GM12874 (cell line): Measurements from ENCODE around the gene RAB17.

Experiments used
- TF ChIP-seq, protein P1 (sequence below): IDR thresholded peaks from 2 replicates; pipeline ENCODE4 v1.5.1; 2011; ENCODE audit warnings: low read depth, mild to moderate bottlenecking, control low read depth, low read length, moderate library complexity; ENCODE audit not compliant: insufficient read depth

The RAB17 gene

DNA sequence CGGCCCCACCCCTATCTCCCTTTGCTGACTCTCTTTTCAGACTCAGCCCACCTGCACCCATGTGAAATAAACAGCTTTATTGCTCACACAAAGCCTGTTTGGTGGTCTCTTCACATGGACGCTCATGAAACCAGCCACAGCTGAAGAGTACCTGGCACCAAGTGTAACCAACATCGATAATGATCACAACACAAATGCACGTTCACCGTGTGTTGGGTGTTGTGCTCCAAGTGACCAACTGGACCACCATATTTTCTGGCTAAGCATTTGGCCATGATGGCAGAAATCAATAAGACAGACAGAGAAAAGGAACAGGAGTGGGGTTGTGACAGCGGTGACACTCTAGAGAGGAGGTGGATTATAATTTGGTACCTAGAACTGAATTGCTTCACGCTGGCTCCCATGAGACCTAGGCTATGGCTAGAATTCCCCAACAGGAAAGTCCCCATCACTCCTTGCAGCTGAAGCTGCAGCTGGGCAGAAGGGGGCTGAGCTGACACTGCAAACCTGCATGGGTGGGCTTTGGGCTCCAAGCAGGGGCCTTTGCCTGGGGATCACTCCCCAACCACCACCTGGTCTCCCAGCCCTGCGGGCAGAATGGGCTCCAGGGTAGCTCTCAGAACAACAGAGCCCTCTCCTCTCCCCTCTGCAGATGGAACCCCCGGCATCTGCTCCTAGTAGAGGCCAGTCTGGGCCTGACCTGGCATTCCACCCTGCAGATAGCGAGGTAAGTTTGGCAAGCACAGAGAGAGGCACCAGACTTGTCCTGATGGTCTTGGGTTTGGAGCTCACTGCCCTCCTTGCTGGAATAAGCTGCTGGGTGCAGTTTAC lies 22.2 kb upstream of the RAB17 start:
- TF ChIP-seq, protein P1, sequence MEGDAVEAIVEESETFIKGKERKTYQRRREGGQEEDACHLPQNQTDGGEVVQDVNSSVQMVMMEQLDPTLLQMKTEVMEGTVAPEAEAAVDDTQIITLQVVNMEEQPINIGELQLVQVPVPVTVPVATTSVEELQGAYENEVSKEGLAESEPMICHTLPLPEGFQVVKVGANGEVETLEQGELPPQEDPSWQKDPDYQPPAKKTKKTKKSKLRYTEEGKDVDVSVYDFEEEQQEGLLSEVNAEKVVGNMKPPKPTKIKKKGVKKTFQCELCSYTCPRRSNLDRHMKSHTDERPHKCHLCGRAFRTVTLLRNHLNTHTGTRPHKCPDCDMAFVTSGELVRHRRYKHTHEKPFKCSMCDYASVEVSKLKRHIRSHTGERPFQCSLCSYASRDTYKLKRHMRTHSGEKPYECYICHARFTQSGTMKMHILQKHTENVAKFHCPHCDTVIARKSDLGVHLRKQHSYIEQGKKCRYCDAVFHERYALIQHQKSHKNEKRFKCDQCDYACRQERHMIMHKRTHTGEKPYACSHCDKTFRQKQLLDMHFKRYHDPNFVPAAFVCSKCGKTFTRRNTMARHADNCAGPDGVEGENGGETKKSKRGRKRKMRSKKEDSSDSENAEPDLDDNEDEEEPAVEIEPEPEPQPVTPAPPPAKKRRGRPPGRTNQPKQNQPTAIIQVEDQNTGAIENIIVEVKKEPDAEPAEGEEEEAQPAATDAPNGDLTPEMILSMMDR, result no peak

DNA sequence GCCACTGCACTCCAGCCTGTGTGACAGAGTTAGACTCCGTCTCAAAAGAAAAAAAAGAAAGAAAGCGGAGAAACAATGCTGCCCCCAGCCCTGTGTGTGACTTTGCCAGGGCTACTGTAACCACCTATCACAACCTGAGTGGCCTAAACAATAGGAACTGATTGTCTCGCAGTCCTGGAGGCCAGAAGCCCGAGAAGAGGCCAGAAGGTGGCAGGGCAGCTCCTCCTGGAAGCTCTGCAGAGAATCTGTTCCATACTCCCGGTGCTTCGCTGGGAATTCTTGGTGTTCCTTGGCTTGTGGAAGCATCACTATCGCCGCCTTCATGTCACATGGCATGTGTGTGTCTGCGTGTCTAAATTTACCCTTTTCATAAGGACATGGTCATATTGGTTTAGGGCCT lies 14.4 kb upstream of the RAB17 start:
- TF ChIP-seq, protein P1, result 0 out of 2 replicates have a peak, but pooled peaks have one; percentile 5

DNA sequence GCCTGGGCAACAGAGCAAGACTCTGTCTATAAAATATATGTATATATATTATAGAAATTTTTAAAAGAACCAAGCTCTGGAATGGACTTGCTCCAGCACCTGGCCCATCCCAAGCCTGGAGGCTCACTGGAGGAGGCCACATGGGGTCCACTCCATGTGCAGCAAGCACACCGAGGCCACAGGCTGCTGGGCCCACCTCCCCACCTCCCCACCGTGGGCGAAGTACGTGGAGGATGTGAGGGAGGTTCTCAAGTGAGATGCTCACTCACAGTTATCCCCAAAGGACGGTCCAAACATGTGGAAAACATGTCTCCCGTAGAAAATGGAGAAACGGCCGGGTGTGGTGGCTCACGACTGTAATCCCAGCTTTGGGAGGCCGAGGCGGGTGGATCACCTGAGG lies 13.9 kb upstream of the RAB17 start:
- TF ChIP-seq, protein P1, result no peak

DNA sequence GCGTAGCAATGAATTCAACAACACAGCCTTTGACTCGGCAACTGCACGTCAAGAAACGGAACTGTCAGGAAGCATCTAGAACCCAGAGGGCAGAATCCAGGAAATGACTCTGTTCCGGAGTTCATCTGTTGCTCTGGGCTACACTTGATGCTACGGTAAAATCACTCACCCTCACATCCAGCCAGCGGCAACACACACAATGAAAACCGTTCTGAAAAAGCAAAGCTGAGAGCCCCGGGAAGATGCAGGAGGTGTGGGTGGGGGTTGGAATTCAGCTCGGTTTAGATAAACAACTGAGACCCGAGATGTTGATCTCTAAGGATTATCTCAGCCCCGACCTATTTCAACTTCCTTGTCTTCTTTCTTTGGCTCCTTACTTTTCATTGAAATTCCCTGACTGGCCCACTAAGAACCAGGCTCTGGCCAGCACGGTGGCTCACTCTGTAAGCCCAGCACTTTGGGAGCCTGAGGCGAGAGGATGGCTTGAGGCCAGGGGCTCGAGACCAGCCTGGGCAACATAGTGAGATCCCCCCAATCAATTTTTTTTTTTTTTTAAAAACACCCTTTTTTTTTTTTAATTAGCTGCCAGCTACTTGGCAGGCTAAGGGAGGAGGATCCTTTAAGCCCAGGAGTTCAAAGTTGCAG lies 13.3 kb upstream of the RAB17 start:
- TF ChIP-seq, protein P1, result no peak

DNA sequence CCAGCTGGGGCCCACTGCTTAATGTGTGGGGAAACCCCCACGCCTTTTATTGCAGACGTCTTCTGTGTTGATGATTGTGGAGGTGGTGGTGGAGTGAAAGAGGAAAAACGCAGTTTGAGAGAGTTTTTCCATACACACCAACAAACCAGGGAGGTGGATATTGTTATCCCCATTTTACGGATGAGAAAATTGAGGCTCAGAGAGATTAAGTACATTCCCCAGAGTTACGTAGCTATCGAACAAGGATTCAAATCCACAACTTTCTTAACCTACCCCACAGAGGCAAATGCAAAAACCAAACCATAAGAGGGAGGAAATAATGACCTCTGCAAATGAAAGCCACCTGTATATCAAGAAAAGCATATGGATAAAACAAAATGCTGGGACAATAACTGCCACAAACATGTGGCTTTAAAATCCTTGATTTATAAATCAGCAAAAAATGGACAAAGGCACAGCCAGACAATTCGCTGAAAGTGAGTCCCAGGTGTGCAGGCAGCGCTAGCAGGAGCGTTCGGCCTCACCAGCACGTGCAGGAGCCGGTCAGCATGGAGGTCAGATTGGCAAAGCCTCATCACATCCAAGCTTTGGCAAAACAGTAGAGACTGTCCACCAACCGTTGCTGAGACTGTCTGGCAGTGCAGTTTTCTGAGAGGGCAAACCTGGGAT lies 12.6 kb upstream of the RAB17 start:
- TF ChIP-seq, protein P1, result no peak

DNA sequence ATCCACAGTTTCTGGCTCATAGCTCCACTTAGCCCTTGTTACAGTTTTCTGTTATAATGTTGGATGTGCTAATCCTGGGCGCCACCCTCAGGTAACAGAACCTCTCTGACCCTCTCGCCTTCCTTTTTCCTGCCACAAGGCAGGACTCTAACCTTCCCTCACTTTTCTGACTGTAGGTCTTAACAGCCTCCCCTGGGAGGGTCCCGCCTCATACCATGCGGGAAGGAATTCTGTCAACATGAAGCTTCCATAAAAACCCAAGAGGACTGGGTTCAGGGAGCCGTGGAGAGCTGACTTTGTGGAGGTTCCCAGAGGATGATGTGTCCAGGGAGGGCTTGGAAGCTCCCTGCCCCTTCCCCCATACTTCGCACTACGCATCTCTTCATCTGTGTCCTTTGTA lies 11.9 kb upstream of the RAB17 start:
- TF ChIP-seq, protein P1, result no peak

DNA sequence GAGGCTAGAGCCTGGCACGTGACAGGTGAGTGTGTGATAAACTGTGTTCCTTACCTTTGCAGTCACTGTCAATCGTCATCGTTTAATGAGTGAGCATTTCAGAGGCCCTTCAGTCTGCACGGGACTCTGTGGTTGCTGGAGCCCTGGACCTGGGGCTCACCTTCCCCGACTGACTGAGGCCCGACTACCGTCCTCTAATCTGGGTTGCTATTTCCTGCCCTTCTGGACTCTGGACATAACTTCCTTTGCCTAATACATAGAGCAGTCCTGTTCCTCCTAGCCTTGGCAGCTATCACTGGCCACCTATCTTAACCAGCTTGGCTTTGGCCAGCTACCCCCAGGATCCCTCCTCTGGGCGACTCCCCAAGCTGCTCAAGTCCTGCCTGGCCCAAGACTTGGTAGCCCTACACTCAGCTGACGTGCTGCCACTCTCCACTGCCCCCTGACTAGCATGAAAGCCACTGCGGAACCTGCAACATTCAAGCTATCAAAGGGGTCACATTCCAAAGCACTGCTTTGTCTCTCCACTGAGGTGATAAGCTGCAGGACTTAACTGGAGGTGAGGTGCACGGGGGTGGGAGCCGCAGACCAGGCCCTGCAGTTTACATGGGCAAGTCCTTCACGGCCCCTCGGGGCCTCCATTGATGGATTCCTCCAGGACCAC lies 11.1 kb upstream of the RAB17 start:
- TF ChIP-seq, protein P1, result no peak
